ENCODE measurements around the gene DPEP2. TPM values are rescaled to one million over a fixed set of nuclear protein-coding genes. Genes with fewer than 3 reads are reported as not detected.
A peak's percentile ranks its signal among the peaks of the same experiment; 100 is the strongest.

DPEP2 gene
- total and polyA plus RNA-seq, 2 of the 13 experiments (the other 11 are each of a cell fraction or from before 2014, with no cell fraction given) = 0.18 TPM; not detected in 1

DNA sequence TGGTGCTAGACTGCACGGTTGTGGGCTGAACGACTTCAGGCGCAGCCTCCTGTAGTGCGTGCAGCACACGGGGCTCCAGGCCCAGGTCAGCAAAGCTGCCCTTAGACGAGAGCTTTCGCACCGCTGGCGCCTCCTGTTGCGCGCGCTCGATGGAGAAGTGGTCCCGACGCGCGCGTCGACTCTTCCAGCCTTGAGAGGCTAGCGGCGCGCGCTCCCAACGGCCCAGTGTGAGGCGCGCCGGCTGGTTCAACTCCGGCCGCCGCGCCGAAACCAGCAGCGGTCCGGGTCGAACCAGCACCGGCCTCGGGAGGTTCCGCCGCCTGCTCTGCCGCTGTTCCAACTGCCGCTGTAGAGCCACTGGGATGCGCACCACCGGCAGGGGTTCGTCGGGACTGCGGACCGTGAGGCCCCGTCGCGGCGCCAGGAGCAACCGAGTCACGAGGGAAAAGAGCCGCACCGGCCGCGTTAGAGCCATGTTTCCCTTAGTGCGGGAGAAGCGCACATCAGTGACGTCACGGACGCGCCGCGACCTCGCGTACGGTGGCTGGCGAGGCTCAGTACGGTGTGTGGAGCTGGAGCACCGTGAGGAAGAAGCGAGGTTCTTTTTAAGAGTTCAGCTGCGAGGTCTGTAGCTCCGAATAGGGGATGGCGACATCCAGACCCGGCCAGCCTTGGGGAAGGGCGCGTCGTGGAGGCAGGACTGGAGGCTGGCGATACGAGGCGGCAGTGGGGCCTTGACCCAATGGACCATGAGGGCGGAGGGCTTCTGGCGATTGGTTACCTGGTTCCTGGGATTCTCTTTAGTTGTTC is 23.6 kb upstream of the DPEP2 start, which contains the start of the genes DDX28 and DUS2 (continued):
- TF ChIP-seq TAF15 (IDR thresholded peaks at IDR 0.05; ENCODE audit: low read depth, low read length, poor library complexity, severe bottlenecking) (peak; percentile 62), JUN (CRISPR knock-in tag; IDR thresholded peaks at IDR 0.05) (peak; percentile 60; the same call in 1 of the 2 replicates), KMT2A (CRISPR knock-in tag; IDR thresholded peaks at IDR 0.05) (peak; percentile 99), ZFP41 (CRISPR knock-in tag; IDR thresholded peaks at IDR 0.05; ENCODE audit: borderline replicate concordance) (no peak), MBNL3 (CRISPR knock-in tag; conservative IDR thresholded peaks at IDR 0.05) (no peak), ZNF468 (CRISPR knock-in tag; IDR thresholded peaks at IDR 0.05) (peak; percentile 97), CBX2 (IDR thresholded peaks at IDR 0.05; ENCODE audit: low read depth, low read length) (no peak), CBX2 (CRISPR knock-in tag; IDR thresholded peaks at IDR 0.05; ENCODE audit: low read depth) (no peak), SMAD3 (CRISPR knock-in tag; IDR thresholded peaks at IDR 0.05) (peak; percentile 95), NFIB (CRISPR knock-in tag; IDR thresholded peaks at IDR 0.05; ENCODE audit: borderline replicate concordance) (no peak), SNAI1 (CRISPR knock-in tag; IDR thresholded peaks at IDR 0.05; ENCODE audit: borderline replicate concordance) (no peak), THAP11 (CRISPR knock-in tag; IDR thresholded peaks at IDR 0.05) (peak; percentile 96), GATAD1 (CRISPR knock-in tag; IDR thresholded peaks at IDR 0.05) (peak; percentile 100)
- TF ChIP-seq, protein P1, sequence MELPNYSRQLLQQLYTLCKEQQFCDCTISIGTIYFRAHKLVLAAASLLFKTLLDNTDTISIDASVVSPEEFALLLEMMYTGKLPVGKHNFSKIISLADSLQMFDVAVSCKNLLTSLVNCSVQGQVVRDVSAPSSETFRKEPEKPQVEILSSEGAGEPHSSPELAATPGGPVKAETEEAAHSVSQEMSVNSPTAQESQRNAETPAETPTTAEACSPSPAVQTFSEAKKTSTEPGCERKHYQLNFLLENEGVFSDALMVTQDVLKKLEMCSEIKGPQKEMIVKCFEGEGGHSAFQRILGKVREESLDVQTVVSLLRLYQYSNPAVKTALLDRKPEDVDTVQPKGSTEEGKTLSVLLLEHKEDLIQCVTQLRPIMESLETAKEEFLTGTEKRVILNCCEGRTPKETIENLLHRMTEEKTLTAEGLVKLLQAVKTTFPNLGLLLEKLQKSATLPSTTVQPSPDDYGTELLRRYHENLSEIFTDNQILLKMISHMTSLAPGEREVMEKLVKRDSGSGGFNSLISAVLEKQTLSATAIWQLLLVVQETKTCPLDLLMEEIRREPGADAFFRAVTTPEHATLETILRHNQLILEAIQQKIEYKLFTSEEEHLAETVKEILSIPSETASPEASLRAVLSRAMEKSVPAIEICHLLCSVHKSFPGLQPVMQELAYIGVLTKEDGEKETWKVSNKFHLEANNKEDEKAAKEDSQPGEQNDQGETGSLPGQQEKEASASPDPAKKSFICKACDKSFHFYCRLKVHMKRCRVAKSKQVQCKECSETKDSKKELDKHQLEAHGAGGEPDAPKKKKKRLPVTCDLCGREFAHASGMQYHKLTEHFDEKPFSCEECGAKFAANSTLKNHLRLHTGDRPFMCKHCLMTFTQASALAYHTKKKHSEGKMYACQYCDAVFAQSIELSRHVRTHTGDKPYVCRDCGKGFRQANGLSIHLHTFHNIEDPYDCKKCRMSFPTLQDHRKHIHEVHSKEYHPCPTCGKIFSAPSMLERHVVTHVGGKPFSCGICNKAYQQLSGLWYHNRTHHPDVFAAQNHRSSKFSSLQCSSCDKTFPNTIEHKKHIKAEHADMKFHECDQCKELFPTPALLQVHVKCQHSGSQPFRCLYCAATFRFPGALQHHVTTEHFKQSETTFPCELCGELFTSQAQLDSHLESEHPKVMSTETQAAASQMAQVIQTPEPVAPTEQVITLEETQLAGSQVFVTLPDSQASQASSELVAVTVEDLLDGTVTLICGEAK (IDR thresholded peaks at IDR 0.05) = no peak
- TF ChIP-seq, protein P1 (CRISPR knock-in tag; IDR thresholded peaks at IDR 0.05) = peak; percentile 91
- TF ChIP-seq, protein P2, sequence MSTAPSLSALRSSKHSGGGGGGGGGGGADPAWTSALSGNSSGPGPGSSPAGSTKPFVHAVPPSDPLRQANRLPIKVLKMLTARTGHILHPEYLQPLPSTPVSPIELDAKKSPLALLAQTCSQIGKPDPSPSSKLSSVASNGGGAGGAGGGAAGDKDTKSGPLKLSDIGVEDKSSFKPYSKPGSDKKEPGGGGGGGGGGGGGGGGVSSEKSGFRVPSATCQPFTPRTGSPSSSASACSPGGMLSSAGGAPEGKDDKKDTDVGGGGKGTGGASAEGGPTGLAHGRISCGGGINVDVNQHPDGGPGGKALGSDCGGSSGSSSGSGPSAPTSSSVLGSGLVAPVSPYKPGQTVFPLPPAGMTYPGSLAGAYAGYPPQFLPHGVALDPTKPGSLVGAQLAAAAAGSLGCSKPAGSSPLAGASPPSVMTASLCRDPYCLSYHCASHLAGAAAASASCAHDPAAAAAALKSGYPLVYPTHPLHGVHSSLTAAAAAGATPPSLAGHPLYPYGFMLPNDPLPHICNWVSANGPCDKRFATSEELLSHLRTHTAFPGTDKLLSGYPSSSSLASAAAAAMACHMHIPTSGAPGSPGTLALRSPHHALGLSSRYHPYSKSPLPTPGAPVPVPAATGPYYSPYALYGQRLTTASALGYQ (CRISPR knock-in tag; IDR thresholded peaks at IDR 0.05) = peak; percentile 68; the same call in 1 of the 2 replicates
- TF ChIP-seq, protein P3, sequence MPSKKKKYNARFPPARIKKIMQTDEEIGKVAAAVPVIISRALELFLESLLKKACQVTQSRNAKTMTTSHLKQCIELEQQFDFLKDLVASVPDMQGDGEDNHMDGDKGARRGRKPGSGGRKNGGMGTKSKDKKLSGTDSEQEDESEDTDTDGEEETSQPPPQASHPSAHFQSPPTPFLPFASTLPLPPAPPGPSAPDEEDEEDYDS (CRISPR knock-in tag; IDR thresholded peaks at IDR 0.05) = peak; percentile 60

All from HepG2 (cell line).